Endothelial cell of umbilical vein (primary cell): Measurements from ENCODE around the gene CDH15. TPM values are rescaled to one million over a fixed set of nuclear protein-coding genes. Genes with fewer than 3 reads are reported as not detected.

Experiments
- BruUV-seq: library from RNA; stranded (reverse); fragments of 400-500 nt; replicated peaks from 2 replicates; lab custom pipeline; 2021; lab: Mats Ljungman, UMichigan
- CTCF ChIA-PET: fragments of 300-600, 350-600 bp; sonication (Branson Sonifier 250); formaldehyde crosslinking; loops from one replicate; lab custom pipeline; 2021; ENCODE audit warnings: antibody characterized with exemption, inconsistent platforms; lab: Charles Lee
- POLR2A ChIA-PET: fragments of 300-600, 350-600 bp; sonication (Branson Sonifier 250); formaldehyde crosslinking; loops from one replicate; lab custom pipeline; 2021; ENCODE audit warnings: antibody characterized with exemption, inconsistent platforms; lab: Charles Lee
- DNase-seq: peaks from one replicate; pipeline ENCODE4 v3.0.0-alpha.2; 2011; ENCODE audit warnings: low read depth, low spot score
- FAIRE-seq: peaks from 2 replicates; lab custom pipeline; 2011; peaks lifted over from hg19 to GRCh38; lab: Jason Lieb, UNC
- H2AFZ ChIP-seq: 2 replicates; pipeline ENCODE4 v1.6.0; 2012; ENCODE audit warnings: low read depth, low read length, control low read depth, inconsistent platforms
- H3K27ac ChIP-seq: 2 replicates; pipeline ENCODE4 v1.5.1; 2011; ENCODE audit warnings: low read depth, mild to moderate bottlenecking, control low read depth, low read length, moderate library complexity; ENCODE audit not compliant: insufficient read depth
- H3K27me3 ChIP-seq, 2 experiments: 2 replicates each; pipeline versions ENCODE4 v1.6.0 to v1.6.1; 2011; ENCODE audit warnings: low read length in 2 of 2, mixed read lengths in 1 of 2; ENCODE audit not compliant: control insufficient read depth in 2 of 2, insufficient read depth in 2 of 2
- H3K36me3 ChIP-seq, 2 experiments: 2 replicates in 1 of 2; 3 replicates in 1 of 2; pipeline ENCODE4 v1.5.1; 2011; ENCODE audit warnings: low read length in 2 of 2, mild to moderate bottlenecking in 1 of 2, moderate library complexity in 1 of 2; ENCODE audit not compliant: control insufficient read depth in 2 of 2, insufficient read depth in 2 of 2; ENCODE audit errors: extremely low read depth in 1 of 2
- H3K4me1 ChIP-seq: 3 replicates; pipeline ENCODE4 v1.5.1; 2011; ENCODE audit warnings: mild to moderate bottlenecking, low read length; ENCODE audit not compliant: control insufficient read depth, insufficient read depth; ENCODE audit errors: extremely low read depth
- H3K4me2 ChIP-seq: 2 replicates; pipeline ENCODE4 v1.6.1; 2011; ENCODE audit warnings: low read length, control low read depth, mixed read lengths; ENCODE audit not compliant: insufficient read depth
- H3K4me3 ChIP-seq, 3 experiments: fragments of 200-600 bp in 1 of 3; sonication (generic), shearing (Covaris generic) in 1 of 3; replicated peaks in 1 of 3; 2 replicates each; pipeline ENCODE4 v1.5.1; 2011 to 2016; ENCODE audit warnings: control low read depth in 3 of 3, low read length in 3 of 3, mild to moderate bottlenecking in 2 of 3, inconsistent platforms in 1 of 3, low read depth in 1 of 3, moderate library complexity in 1 of 3; ENCODE audit not compliant: insufficient read depth in 1 of 3
- H3K79me2 ChIP-seq: 2 replicates; pipeline ENCODE4 v1.6.0; 2012; ENCODE audit warnings: low read length, inconsistent platforms; ENCODE audit not compliant: control insufficient read depth, insufficient read depth
- H3K9ac ChIP-seq: replicated peaks from 2 replicates; pipeline ENCODE3; 2011; ENCODE audit warnings: low read length, control low read depth; ENCODE audit not compliant: insufficient read depth; ENCODE audit errors: extremely low read depth
- H3K9me1 ChIP-seq: replicated peaks from 3 replicates; pipeline ENCODE4 v1.6.0; 2011; ENCODE audit warnings: mild to moderate bottlenecking, low read length; ENCODE audit not compliant: control insufficient read depth, insufficient read depth; ENCODE audit errors: extremely low read depth
- H3K9me3 ChIP-seq: replicated peaks from 2 replicates; pipeline ENCODE4 v1.5.1; 2012; ENCODE audit warnings: low read length, inconsistent platforms; ENCODE audit not compliant: control insufficient read depth, insufficient read depth
- H4K20me1 ChIP-seq: replicated peaks from 2 replicates; pipeline ENCODE3; 2011; ENCODE audit warnings: mild to moderate bottlenecking, low read length; ENCODE audit not compliant: control insufficient read depth, insufficient read depth; ENCODE audit errors: extremely low read depth
- EZH2 ChIP-seq: IDR thresholded peaks from 2 replicates; pipeline ENCODE4 v1.6.1; 2012; ENCODE audit warnings: borderline replicate concordance, low read depth, mild to moderate bottlenecking, moderate library complexity, low read length, inconsistent platforms; ENCODE audit not compliant: severe bottlenecking
- FOS ChIP-seq: IDR thresholded peaks from 2 replicates; pipeline ENCODE4 v1.6.1; 2011; ENCODE audit warnings: mild to moderate bottlenecking, low read length, moderate library complexity, borderline replicate concordance; ENCODE audit not compliant: insufficient read depth
- GATA2 ChIP-seq: IDR thresholded peaks from 2 replicates; pipeline ENCODE4 v1.7.0; 2011; ENCODE audit warnings: low read depth, mild to moderate bottlenecking, moderate library complexity, mixed read lengths, low read length; ENCODE audit not compliant: insufficient read length, insufficient read depth
- JUN ChIP-seq: IDR thresholded peaks from 2 replicates; pipeline ENCODE4 v1.6.1; 2011; ENCODE audit warnings: borderline replicate concordance, low read depth; ENCODE audit not compliant: insufficient read length, insufficient read depth
- MYC ChIP-seq: IDR thresholded peaks from one replicate; pipeline ENCODE4 v1.6.1; 2011; ENCODE audit warnings: mild to moderate bottlenecking, low read depth, low read length
- POLR2A ChIP-seq: IDR thresholded peaks from 2 replicates; pipeline ENCODE4 v1.6.1; 2012; ENCODE audit warnings: low read depth, mild to moderate bottlenecking, control low read depth, low read length
- POLR2AphosphoS5 ChIP-seq: IDR thresholded peaks from 2 replicates; pipeline ENCODE4 v1.6.1; 2012; ENCODE audit warnings: low read depth, mild to moderate bottlenecking, control low read depth, low read length, moderate library complexity; ENCODE audit not compliant: insufficient read depth
- dilution Hi-C: fragments of 300-500 bp; cut with MboI; formaldehyde crosslinking; loops from one replicate; pipeline ENCODE4 v1.15.0; 2019; ENCODE audit warnings: low sequenced_read_pairs; ENCODE audit not compliant: extremely low pct_ligation_motif_present
- intact Hi-C: fragments of 100-400 bp; cut with micrococcal nuclease; formaldehyde crosslinking; loops from one replicate; pipeline ENCODE4 v1.10.0; 2022
- polyA plus RNA-seq, 4 experiments: library from polyadenylated mRNA; depleted of rRNA in 3 of 4; stranded (reverse) in 3 of 4; unstranded in 1 of 4; fragments of >200 nt; gene quantifications; 2 replicates each; pipeline versions ENCODE4 v1.2.1 to v1.2.3, GENCODE V29; 2011 to 2012; ENCODE audit warnings: missing spikeins in 1 of 4
- total RNA-seq: library from RNA; stranded (reverse); gene quantifications from 2 replicates; pipeline ENCODE4 v1.2.3, GENCODE V29; 2021
- TF ChIP-seq, protein P1 (sequence below): IDR thresholded peaks from 2 replicates; pipeline ENCODE4 v1.6.1; 2011; ENCODE audit not compliant: insufficient read depth, insufficient read length
- TF ChIP-seq, protein P2 (sequence below), 2 donors: IDR thresholded peaks; 1 replicate in 1 of 2; 2 replicates in 1 of 2; pipeline ENCODE4 v1.5.1; 2011; ENCODE audit warnings: low read length in 2 of 2, mild to moderate bottlenecking in 2 of 2, moderate library complexity in 2 of 2, control low read depth in 1 of 2, inconsistent platforms in 1 of 2, low read depth in 1 of 2; ENCODE audit not compliant: insufficient read depth in 1 of 2; ENCODE audit errors: extremely low read depth in 1 of 2

The CDH15 gene
- total and polyA plus RNA-seq, 2 donors (not counting 3 experiments of a cell fraction or from before 2014, with no cell fraction given): 0.44 TPM; not detected in 1

DNA sequence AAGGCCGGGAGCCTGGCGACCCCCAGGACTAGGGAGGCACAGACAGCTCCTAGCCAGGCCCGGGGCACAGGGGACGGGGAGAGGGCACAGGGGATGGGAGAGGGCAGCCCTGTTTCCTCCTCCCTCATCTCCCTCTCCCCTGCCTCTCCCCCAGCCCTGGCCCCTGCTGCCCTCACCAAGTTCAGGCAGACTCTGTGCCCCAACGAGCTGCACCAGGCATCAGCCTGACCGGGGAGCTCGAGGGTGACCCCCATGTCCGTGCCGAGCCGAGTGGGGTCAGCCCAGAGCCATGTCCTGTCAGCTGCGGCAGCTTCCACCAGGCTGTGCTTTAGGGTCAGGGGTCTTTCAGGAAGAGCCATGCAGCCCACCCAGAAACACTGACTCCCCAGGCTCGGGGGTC is 6.0 kb downstream of the CDH15 start:
- dilution Hi-C loops: no loop called here
- H3K79me2 ChIP-seq: no peaks in the 10 kb centered on the region
- TF ChIP-seq, protein P1, sequence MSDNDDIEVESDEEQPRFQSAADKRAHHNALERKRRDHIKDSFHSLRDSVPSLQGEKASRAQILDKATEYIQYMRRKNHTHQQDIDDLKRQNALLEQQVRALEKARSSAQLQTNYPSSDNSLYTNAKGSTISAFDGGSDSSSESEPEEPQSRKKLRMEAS: no peak
- TF ChIP-seq POLR2A: no peak

GRCh38 chr16:89178453-89179147 is 7.1 kb downstream of the CDH15 start:
- BruUV-seq: no TSS peak

More for the DNA sequence above, 6.0 kb downstream of the CDH15 start:
- intact Hi-C loops: no loop called here
- no peak overlapping the region for H3K27ac ChIP-seq
- no peak overlapping the region for H3K9ac ChIP-seq
- no peaks in the 10 kb centered on the region for H4K20me1 ChIP-seq
- H3K9me3 ChIP-seq: no peaks in the 10 kb centered on the region
- peaks cover 0 to 3% of the 10 kb centered on the region in 2 experiments for H3K27me3 ChIP-seq
- ChIA-PET POLR2A (no interaction called here), CTCF (interaction anchor here (0.9 kb wide), 1 partner anchor 10 kb away, joined by 3 read pairs; no protein-coding TSS in a partner anchor)
- no peak overlapping the region for H3K4me2 ChIP-seq
- no peak overlapping the region for H2AFZ ChIP-seq
- no peak for DNase-seq
- no peaks in the 10 kb centered on the region for H3K4me1 ChIP-seq
- BruUV-seq: no TSS peak
- no peak overlapping the region for H3K4me3 ChIP-seq
- no peaks in the 10 kb centered on the region for H3K9me1 ChIP-seq
- H3K36me3 ChIP-seq: no peaks in the 10 kb centered on the region
- no peak for FAIRE-seq

More at GRCh38 chr16:89178453-89179147, 7.1 kb downstream of the CDH15 start:
- Histone ChIP-seq H3K9ac (no peak overlapping the region), H3K27ac (no peak overlapping the region), H3K79me2 (no peaks in the 10 kb centered on the region), H3K9me1 (no peaks in the 10 kb centered on the region), H3K27me3 (peaks cover 0 to 4% of the 10 kb centered on the region in 2 experiments), H4K20me1 (no peaks in the 10 kb centered on the region), H3K36me3 (no peaks in the 10 kb centered on the region), H3K4me3 (no peak overlapping the region), H3K4me1 (no peaks in the 10 kb centered on the region), H3K9me3 (no peaks in the 10 kb centered on the region), H2AFZ (no peak overlapping the region), H3K4me2 (no peak overlapping the region)
- ChIA-PET POLR2A (no interaction called here), CTCF (no interaction called here)
- intact Hi-C loops: no loop called here
- DNase-seq (no peak), FAIRE-seq (no peak)
- dilution Hi-C loops: no loop called here
- TF ChIP-seq JUN (no peak), POLR2AphosphoS5 (no peak), MYC (no peak), FOS (no peak), GATA2 (no peak), EZH2 (no peak), POLR2A (no peak)
- TF ChIP-seq, protein P2, sequence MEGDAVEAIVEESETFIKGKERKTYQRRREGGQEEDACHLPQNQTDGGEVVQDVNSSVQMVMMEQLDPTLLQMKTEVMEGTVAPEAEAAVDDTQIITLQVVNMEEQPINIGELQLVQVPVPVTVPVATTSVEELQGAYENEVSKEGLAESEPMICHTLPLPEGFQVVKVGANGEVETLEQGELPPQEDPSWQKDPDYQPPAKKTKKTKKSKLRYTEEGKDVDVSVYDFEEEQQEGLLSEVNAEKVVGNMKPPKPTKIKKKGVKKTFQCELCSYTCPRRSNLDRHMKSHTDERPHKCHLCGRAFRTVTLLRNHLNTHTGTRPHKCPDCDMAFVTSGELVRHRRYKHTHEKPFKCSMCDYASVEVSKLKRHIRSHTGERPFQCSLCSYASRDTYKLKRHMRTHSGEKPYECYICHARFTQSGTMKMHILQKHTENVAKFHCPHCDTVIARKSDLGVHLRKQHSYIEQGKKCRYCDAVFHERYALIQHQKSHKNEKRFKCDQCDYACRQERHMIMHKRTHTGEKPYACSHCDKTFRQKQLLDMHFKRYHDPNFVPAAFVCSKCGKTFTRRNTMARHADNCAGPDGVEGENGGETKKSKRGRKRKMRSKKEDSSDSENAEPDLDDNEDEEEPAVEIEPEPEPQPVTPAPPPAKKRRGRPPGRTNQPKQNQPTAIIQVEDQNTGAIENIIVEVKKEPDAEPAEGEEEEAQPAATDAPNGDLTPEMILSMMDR (IDR thresholded peaks at IDR 0.05; ENCODE audit: extremely low read depth in 1 of 2, insufficient read depth in 1 of 2, low read depth in 1 of 2, low read length in 2 of 2): no peak
- TF ChIP-seq, protein P1: no peak
